Memory B cell (primary cell): ENCODE results near the gene TMUB1.
"Not testable (repeated sequence)": the region's sequence is repeated elsewhere in the genome, so short reads cannot be mapped to it uniquely, and the experiment has no call there.

Experiments used
- ATAC-seq: fragments of 150-1000 bp; cut with Tn5 transposase; 2 replicates; pipeline ENCODE4 v1.10.0; 2021; ENCODE audit warnings: low read depth, mild to moderate bottlenecking, moderate library complexity
- DNase-seq, 2 donors: peaks; one replicate each; pipeline ENCODE4 v3.0.0; 2022; ENCODE audit warnings: low spot score in 2 of 2
- H3K27ac Mint-ChIP-seq: one replicate; pipeline ENCODE4 v1.8.0; 2022; ENCODE audit warnings: mild to moderate bottlenecking, moderate library complexity, mixed read lengths
- H3K27me3 Mint-ChIP-seq: one replicate; pipeline ENCODE4 v1.8.0; 2022; ENCODE audit warnings: mixed read lengths
- H3K36me3 Mint-ChIP-seq: one replicate; pipeline ENCODE4 v1.8.0; 2022; ENCODE audit warnings: mild to moderate bottlenecking, mixed read lengths
- H3K4me1 Mint-ChIP-seq: one replicate; pipeline ENCODE4 v1.8.0; 2022; ENCODE audit warnings: mixed read lengths
- H3K4me3 Mint-ChIP-seq: one replicate; pipeline ENCODE4 v1.8.0; 2022; ENCODE audit warnings: mild to moderate bottlenecking, moderate library complexity, mixed read lengths
- H3K9me3 Mint-ChIP-seq: one replicate; pipeline ENCODE4 v1.8.0; 2022; ENCODE audit warnings: mixed read lengths

Gene TMUB1

GRCh38 chr7:151057506-151057988 is 25.7 kb downstream of the TMUB1 start, which contains the start of gene CDK5:
TSS of gene CDK5 (minus strand) at chr7:151057897. CDS start at chr7:151057848, 49 bp downstream.
- Mint-ChIP-seq H3K4me1 (peaks cover 27% of the 10 kb centered on the region), H3K27me3 (peaks cover 4% of the 10 kb centered on the region), H3K36me3 (peaks cover 7% of the 10 kb centered on the region), H3K4me3 (peak within 1 kb of the TSS; percentile 93), H3K27ac (peak within 1 kb of the TSS; percentile 91), H3K9me3 (no peaks in the 10 kb centered on the region)
- DNase-seq (no peak), ATAC-seq (peak; percentile 2)

- ATAC-seq (no peak), DNase-seq (no peak)
- Mint-ChIP-seq H3K27ac (no peak overlapping the region), H3K4me1 (peaks cover 27% of the 10 kb centered on the region), H3K36me3 (peaks cover 8% of the 10 kb centered on the region), H3K4me3 (peak overlapping the region; percentile 93), H3K27me3 (peaks cover 5% of the 10 kb centered on the region), H3K9me3 (no peaks in the 10 kb centered on the region)
Observed at GRCh38 chr7:151056666-151057505, 26.4 kb downstream of the TMUB1 start.

- Mint-ChIP-seq H3K4me1 (peaks cover 23% of the 10 kb centered on the region), H3K9me3 (no peaks in the 10 kb centered on the region), H3K36me3 (peaks cover 8% of the 10 kb centered on the region), H3K27ac (no peak overlapping the region), H3K4me3 (peak overlapping the region; percentile 93), H3K27me3 (peaks cover 7% of the 10 kb centered on the region)
- no peak for ATAC-seq
- no peak for DNase-seq
Observed at GRCh38 chr7:151056283-151056665, 27.0 kb downstream of the TMUB1 start.

GRCh38 chr7:151053751-151054150 is 29.5 kb downstream of the TMUB1 start:
- DNase-seq = no peak
- Mint-ChIP-seq H3K36me3 (peaks cover 8% of the 10 kb centered on the region), H3K27me3 (peaks cover 7% of the 10 kb centered on the region), H3K9me3 (no peaks in the 10 kb centered on the region), H3K4me3 (no peak overlapping the region), H3K4me1 (peaks cover 14% of the 10 kb centered on the region), H3K27ac (no peak overlapping the region)
- ATAC-seq = no peak

- H3K4me3 Mint-ChIP-seq = no peak overlapping the region
- H3K36me3 Mint-ChIP-seq = peaks cover 8% of the 10 kb centered on the region
- H3K27ac Mint-ChIP-seq = no peak overlapping the region
- H3K27me3 Mint-ChIP-seq = peaks cover 7% of the 10 kb centered on the region
- no peaks in the 10 kb centered on the region for H3K9me3 Mint-ChIP-seq
- H3K4me1 Mint-ChIP-seq = peaks cover 11% of the 10 kb centered on the region
- DNase-seq (no peak), ATAC-seq (no peak)
Observed at GRCh38 chr7:151053096-151053495, 30.2 kb downstream of the TMUB1 start.

GRCh38 chr7:151051108-151051507 is 32.2 kb downstream of the TMUB1 start:
- H3K4me3 Mint-ChIP-seq = no peak overlapping the region
- H3K27me3 Mint-ChIP-seq = peaks cover 7% of the 10 kb centered on the region
- no peaks in the 10 kb centered on the region for H3K9me3 Mint-ChIP-seq
- ATAC-seq = peak; percentile 84
- no peaks in the 10 kb centered on the region for H3K4me1 Mint-ChIP-seq
- DNase-seq = peak in 1 of 2 donors; percentile 43
- peaks cover 8% of the 10 kb centered on the region for H3K36me3 Mint-ChIP-seq
- no peak overlapping the region for H3K27ac Mint-ChIP-seq

GRCh38 chr7:151048911-151049463 is 34.3 kb downstream of the TMUB1 start:
- H3K27me3 Mint-ChIP-seq = peaks cover 5% of the 10 kb centered on the region
- no peak for ATAC-seq
- no peak for DNase-seq
- no peaks in the 10 kb centered on the region for H3K4me1 Mint-ChIP-seq
- H3K36me3 Mint-ChIP-seq = peaks cover 12% of the 10 kb centered on the region
- H3K27ac Mint-ChIP-seq = no peak overlapping the region
- no peaks in the 10 kb centered on the region for H3K9me3 Mint-ChIP-seq
- no peak overlapping the region for H3K4me3 Mint-ChIP-seq

- H3K27ac Mint-ChIP-seq = peak within 1 kb of the TSS; percentile 43
Observed at GRCh38 chr7:151047976-151048815, 35.1 kb downstream of the TMUB1 start, which contains the start of gene ASIC3. TSS of gene ASIC3 (plus strand) at chr7:151048531. CDS start at chr7:151048886, 355 bp downstream.

GRCh38 chr7:151046603-151047573 is 36.4 kb downstream of the TMUB1 start:
- H3K4me1 Mint-ChIP-seq = no peaks in the 10 kb centered on the region
- no peak for DNase-seq

More at GRCh38 chr7:151047976-151048815, 35.1 kb downstream of the TMUB1 start, which contains the start of gene ASIC3:
- H3K27me3 Mint-ChIP-seq = peaks cover 5% of the 10 kb centered on the region
- peaks cover 10% of the 10 kb centered on the region for H3K36me3 Mint-ChIP-seq
- H3K4me1 Mint-ChIP-seq = no peaks in the 10 kb centered on the region
- no peak within 1 kb of the TSS for H3K4me3 Mint-ChIP-seq
- no peaks in the 10 kb centered on the region for H3K9me3 Mint-ChIP-seq
- DNase-seq (no peak), ATAC-seq (no peak)

GRCh38 chr7:151045967-151046366 is 37.3 kb downstream of the TMUB1 start:
- H3K36me3 Mint-ChIP-seq = peaks cover 8% of the 10 kb centered on the region
- H3K9me3 Mint-ChIP-seq = no peaks in the 10 kb centered on the region
- no peak overlapping the region for H3K4me3 Mint-ChIP-seq
- ATAC-seq (no peak), DNase-seq (no peak)
- H3K4me1 Mint-ChIP-seq = no peaks in the 10 kb centered on the region
- no peak overlapping the region for H3K27ac Mint-ChIP-seq
- no peaks in the 10 kb centered on the region for H3K27me3 Mint-ChIP-seq

More at GRCh38 chr7:151046603-151047573, 36.4 kb downstream of the TMUB1 start:
- H3K36me3 Mint-ChIP-seq = peaks cover 5% of the 10 kb centered on the region
- peak overlapping the region; percentile 43 for H3K27ac Mint-ChIP-seq
- H3K4me3 Mint-ChIP-seq = no peak overlapping the region
- ATAC-seq = no peak
- H3K27me3 Mint-ChIP-seq = peaks cover 1% of the 10 kb centered on the region
- H3K9me3 Mint-ChIP-seq = no peaks in the 10 kb centered on the region

- Mint-ChIP-seq H3K36me3 (peaks cover 8% of the 10 kb centered on the region), H3K4me1 (no peaks in the 10 kb centered on the region), H3K4me3 (no peak overlapping the region), H3K27ac (no peak overlapping the region), H3K27me3 (no peaks in the 10 kb centered on the region), H3K9me3 (no peaks in the 10 kb centered on the region)
- DNase-seq (no peak), ATAC-seq (no peak)
Observed at GRCh38 chr7:151045262-151045661, 38.0 kb downstream of the TMUB1 start.

GRCh38 chr7:151043959-151044358 is 39.3 kb downstream of the TMUB1 start:
- H3K36me3 Mint-ChIP-seq = peaks cover 8% of the 10 kb centered on the region
- no peak for ATAC-seq
- H3K27ac Mint-ChIP-seq = no peak overlapping the region

GRCh38 chr7:151043449-151043848 is 39.8 kb downstream of the TMUB1 start:
- ATAC-seq = not testable (repeated sequence)

More at GRCh38 chr7:151043959-151044358, 39.3 kb downstream of the TMUB1 start:
- H3K27me3 Mint-ChIP-seq = no peaks in the 10 kb centered on the region
- H3K4me1 Mint-ChIP-seq = no peaks in the 10 kb centered on the region
- no peak for DNase-seq
- H3K9me3 Mint-ChIP-seq = no peaks in the 10 kb centered on the region
- no peak overlapping the region for H3K4me3 Mint-ChIP-seq

More at GRCh38 chr7:151043449-151043848, 39.8 kb downstream of the TMUB1 start:
- H3K4me1 Mint-ChIP-seq, H3K9me3 Mint-ChIP-seq, H3K27ac Mint-ChIP-seq, H3K4me3 Mint-ChIP-seq, H3K27me3 Mint-ChIP-seq, DNase-seq, H3K36me3 Mint-ChIP-seq: not testable (repeated sequence)
